ENCODE results near the gene UST.

GRCh38 chr6:148932208-148932607 is 185.4 kb downstream of the UST start:
- TF ChIP-seq CTCF (IDR thresholded peaks at IDR 0.05) = no peak
- TF ChIP-seq EZH2 (IDR thresholded peaks at IDR 0.05; ENCODE audit: borderline replicate concordance, insufficient read depth, low read depth, low read length, poor library complexity, severe bottlenecking) = no peak
